Nephron (organoid): ENCODE measurements around the gene CACNA1C.

Experiments used
- H3K27ac Mint-ChIP-seq, 3 experiments: 2 replicates each; pipeline ENCODE4 v1.8.0; 2020; ENCODE audit warnings: mixed read lengths in 3 of 3, mild to moderate bottlenecking in 2 of 3, moderate library complexity in 1 of 3
- H3K27me3 Mint-ChIP-seq: 2 replicates; pipeline ENCODE4 v1.8.0; 2021; ENCODE audit warnings: low read depth, mild to moderate bottlenecking, moderate library complexity, mixed read lengths
- H3K36me3 Mint-ChIP-seq: 2 replicates; pipeline ENCODE4 v1.8.0; 2020; ENCODE audit warnings: low read depth, mixed read lengths
- H3K4me1 Mint-ChIP-seq: 2 replicates; pipeline ENCODE4 v1.8.0; 2020; ENCODE audit warnings: mixed read lengths
- H3K4me3 Mint-ChIP-seq, 3 experiments: 2 replicates each; pipeline ENCODE4 v1.8.0; 2020; ENCODE audit warnings: mild to moderate bottlenecking in 3 of 3, mixed read lengths in 3 of 3, moderate library complexity in 2 of 3
- H3K9me3 Mint-ChIP-seq: 2 replicates; pipeline ENCODE4 v1.8.0; 2020; ENCODE audit warnings: mixed read lengths
- TF ChIP-seq, protein P1 (sequence below), 3 experiments: fragments of 200-600 bp; sonication (generic); IDR thresholded peaks; one replicate each; pipeline ENCODE4 v1.5.0; 2021; ENCODE audit warnings: antibody characterized with exemption in 3 of 3; ENCODE audit not compliant: unreplicated experiment in 3 of 3

The CACNA1C gene

DNA sequence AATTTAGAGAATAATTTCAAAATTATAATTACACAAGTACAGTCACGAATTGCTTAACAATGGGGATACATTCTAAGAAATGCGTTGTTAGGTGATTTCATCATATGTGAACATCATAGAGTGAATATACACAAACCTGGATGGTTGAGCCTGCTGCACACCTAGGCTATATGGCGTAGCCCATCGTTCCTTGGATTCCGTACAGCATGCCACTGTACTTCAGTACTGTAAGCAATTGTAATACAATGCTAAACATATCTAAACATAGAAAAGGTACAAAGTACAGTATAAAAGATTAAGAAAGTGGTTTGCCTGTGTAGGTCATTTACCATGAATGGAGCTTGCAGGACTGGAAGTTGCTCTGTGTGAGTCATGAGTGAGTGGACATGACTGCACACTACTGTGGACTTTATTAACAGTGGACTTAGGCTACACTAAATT, 286.2 kb downstream of the CACNA1C start:
- Mint-ChIP-seq H3K9me3 (peaks cover 2% of the 10 kb centered on the region), H3K4me1 (peaks cover 71% of the 10 kb centered on the region), H3K36me3 (no peaks in the 10 kb centered on the region), H3K4me3 (no peak overlapping the region), H3K27me3 (peaks cover 4% of the 10 kb centered on the region), H3K27ac (no peak overlapping the region)
- TF ChIP-seq, protein P1, sequence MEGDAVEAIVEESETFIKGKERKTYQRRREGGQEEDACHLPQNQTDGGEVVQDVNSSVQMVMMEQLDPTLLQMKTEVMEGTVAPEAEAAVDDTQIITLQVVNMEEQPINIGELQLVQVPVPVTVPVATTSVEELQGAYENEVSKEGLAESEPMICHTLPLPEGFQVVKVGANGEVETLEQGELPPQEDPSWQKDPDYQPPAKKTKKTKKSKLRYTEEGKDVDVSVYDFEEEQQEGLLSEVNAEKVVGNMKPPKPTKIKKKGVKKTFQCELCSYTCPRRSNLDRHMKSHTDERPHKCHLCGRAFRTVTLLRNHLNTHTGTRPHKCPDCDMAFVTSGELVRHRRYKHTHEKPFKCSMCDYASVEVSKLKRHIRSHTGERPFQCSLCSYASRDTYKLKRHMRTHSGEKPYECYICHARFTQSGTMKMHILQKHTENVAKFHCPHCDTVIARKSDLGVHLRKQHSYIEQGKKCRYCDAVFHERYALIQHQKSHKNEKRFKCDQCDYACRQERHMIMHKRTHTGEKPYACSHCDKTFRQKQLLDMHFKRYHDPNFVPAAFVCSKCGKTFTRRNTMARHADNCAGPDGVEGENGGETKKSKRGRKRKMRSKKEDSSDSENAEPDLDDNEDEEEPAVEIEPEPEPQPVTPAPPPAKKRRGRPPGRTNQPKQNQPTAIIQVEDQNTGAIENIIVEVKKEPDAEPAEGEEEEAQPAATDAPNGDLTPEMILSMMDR (IDR thresholded peaks at IDR 0.05; ENCODE audit: unreplicated experiment in 3 of 3) = no peak

DNA sequence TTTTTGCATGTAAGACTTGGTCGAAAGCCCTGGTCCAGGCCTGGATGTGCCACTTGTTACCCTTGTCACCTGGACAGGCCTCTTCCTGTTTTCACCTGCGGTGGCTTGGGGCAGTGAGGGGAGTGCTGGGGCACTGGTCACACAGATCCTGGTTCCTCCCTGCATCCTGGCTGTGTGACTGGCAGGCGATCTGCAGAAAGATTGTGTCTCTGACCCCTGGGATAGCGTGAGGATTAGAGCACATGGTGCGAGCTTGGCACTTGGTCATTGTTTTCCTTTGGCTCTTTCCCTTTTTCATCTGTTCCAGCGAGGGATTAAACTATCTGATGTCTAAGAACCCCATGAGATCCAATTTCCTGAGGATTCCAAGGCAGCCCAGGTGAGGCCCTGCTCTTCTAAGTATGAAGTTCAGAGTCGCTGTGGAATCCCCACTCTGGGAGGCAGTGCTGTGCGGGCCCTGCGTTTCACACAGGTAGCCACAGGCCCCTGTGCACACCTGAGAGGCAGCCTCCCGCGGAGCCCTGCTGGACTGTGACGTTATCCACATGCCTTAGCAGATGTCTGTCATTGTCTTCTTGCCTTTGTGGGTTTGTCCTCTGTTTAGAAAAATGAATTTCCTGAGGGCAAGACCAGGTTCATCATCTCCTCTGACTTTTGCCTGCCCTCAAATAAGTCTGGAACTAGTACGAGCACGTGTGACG, 288.4 kb downstream of the CACNA1C start:
- H3K27ac Mint-ChIP-seq = peak overlapping the region in 2 of 3 experiments; percentile 48 to 87
- TF ChIP-seq, protein P1 (IDR thresholded peaks at IDR 0.05; ENCODE audit: unreplicated experiment in 3 of 3) = no peak
- no peaks in the 10 kb centered on the region for H3K36me3 Mint-ChIP-seq
- H3K27me3 Mint-ChIP-seq = peaks cover 10% of the 10 kb centered on the region
- peak overlapping the region in 1 of 3 experiments; percentile 27 for H3K4me3 Mint-ChIP-seq
- H3K9me3 Mint-ChIP-seq = no peaks in the 10 kb centered on the region
- H3K4me1 Mint-ChIP-seq = peaks cover 71% of the 10 kb centered on the region

DNA sequence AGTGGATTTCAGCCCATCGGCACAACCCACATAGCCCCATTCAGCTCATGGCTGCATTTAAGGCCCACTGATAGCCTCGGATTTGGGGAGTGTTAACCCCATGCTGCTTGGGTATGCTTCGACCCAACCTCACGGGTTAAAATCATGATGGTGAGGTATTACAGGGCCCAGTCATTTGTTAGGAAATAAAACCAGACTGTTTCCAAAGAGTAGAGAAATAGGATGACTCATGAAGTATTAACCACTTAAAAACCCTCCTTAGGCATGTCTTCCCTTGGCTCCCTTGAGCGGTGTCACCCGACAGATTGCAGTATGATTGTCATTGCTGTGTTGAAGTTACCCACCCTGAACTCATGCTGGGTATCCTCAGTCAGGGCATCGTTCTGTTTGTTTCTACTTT, 289.1 kb downstream of the CACNA1C start:
- no peaks in the 10 kb centered on the region for H3K36me3 Mint-ChIP-seq
- H3K4me3 Mint-ChIP-seq = no peak overlapping the region
- H3K27ac Mint-ChIP-seq = peak overlapping the region in 2 of 3 experiments; percentile 73 to 87
- H3K27me3 Mint-ChIP-seq = peaks cover 11% of the 10 kb centered on the region
- TF ChIP-seq, protein P1 (IDR thresholded peaks at IDR 0.05; ENCODE audit: unreplicated experiment in 3 of 3) = no peak
- no peaks in the 10 kb centered on the region for H3K9me3 Mint-ChIP-seq
- peaks cover 70% of the 10 kb centered on the region for H3K4me1 Mint-ChIP-seq

DNA sequence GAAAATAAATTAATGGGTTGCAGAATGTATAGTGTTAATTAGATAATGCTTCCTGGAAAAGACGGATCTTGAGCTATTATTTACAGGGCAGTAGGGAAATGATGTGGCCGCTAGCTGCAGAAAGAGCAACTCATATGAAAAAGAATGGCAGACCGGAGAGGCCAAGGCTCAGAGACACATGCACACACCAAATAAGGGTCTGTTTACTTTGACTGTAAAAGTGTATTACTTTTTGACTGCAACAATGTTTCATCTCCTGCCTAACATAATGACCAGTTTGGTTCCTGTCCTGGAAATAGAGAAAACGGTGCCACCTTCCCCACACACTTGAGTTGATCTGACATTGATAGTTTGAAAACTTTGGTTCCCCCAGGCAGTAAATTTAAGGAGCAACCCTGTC, 290.9 kb downstream of the CACNA1C start:
- H3K27ac Mint-ChIP-seq = peak overlapping the region; percentile 59 to 87 (median 73)
- H3K9me3 Mint-ChIP-seq = no peaks in the 10 kb centered on the region
- peak overlapping the region in 1 of 3 experiments; percentile 29 for H3K4me3 Mint-ChIP-seq
- TF ChIP-seq, protein P1 (IDR thresholded peaks at IDR 0.05; ENCODE audit: unreplicated experiment in 3 of 3) = no peak
- peaks cover 68% of the 10 kb centered on the region for H3K4me1 Mint-ChIP-seq
- H3K27me3 Mint-ChIP-seq = peaks cover 11% of the 10 kb centered on the region
- no peaks in the 10 kb centered on the region for H3K36me3 Mint-ChIP-seq

DNA sequence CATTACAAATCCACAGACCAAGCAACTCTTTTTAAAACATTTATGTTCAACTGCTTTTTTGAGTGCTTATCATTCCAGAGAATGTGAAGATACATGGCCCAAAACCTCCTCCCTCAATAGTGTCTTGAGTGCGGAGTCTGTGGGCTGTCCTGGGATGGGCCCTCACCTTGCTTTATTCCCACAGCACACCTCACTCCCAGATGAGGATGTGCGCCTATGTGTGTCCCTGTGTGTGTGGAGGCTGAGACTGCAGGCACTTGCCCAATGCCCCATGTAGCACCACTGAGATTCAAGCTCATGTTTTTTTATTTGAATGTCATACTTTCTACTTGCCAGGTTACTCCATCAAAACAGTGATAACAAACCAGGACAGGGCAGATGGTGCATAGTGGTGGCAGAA, 291.7 kb downstream of the CACNA1C start:
- H3K4me1 Mint-ChIP-seq = peaks cover 73% of the 10 kb centered on the region
- H3K4me3 Mint-ChIP-seq = no peak overlapping the region
- H3K27me3 Mint-ChIP-seq = peaks cover 11% of the 10 kb centered on the region
- no peaks in the 10 kb centered on the region for H3K36me3 Mint-ChIP-seq
- peak overlapping the region in 2 of 3 experiments; percentile 6 to 87 for H3K27ac Mint-ChIP-seq
- TF ChIP-seq, protein P1 (IDR thresholded peaks at IDR 0.05; ENCODE audit: unreplicated experiment in 3 of 3) = no peak
- H3K9me3 Mint-ChIP-seq = no peaks in the 10 kb centered on the region

DNA sequence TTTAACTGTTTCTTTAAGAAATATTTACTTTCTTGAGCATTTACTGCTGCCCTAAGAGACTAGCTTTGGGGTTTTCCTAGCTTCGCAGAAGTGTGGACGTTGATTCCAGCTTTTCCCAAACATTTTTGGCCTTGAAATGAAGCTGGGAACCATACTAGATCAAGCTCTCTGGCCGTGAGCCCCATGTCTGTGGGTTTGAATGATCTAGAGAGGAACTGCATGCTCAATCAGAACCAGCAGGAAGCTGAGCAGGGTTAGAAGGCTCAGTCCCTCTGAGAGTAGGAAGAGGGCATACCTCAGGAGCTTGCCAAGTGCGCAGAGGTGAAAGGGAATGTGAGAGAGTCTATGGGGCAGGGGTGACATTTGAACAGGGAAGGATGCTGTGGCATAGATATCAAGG, 292.1 kb downstream of the CACNA1C start:
- Mint-ChIP-seq H3K4me3 (peak overlapping the region in 1 of 3 experiments; percentile 20), H3K27me3 (peaks cover 11% of the 10 kb centered on the region), H3K27ac (peak overlapping the region in 2 of 3 experiments; percentile 6 to 87), H3K4me1 (peaks cover 73% of the 10 kb centered on the region), H3K36me3 (no peaks in the 10 kb centered on the region), H3K9me3 (no peaks in the 10 kb centered on the region)
- TF ChIP-seq, protein P1 (IDR thresholded peaks at IDR 0.05; ENCODE audit: unreplicated experiment in 3 of 3) = no peak
